HG03064 (cell line): ENCODE data around the gene PBX3.
"Not testable (repeated sequence)": the region's sequence is repeated elsewhere in the genome, so short reads cannot be mapped to it uniquely, and the experiment has no call there.

ENCODE experiments used
- ATAC-seq: cut with Tn5 transposase; IDR thresholded peaks from one replicate; pipeline ENCODE4 v1.9.1; 2021; ENCODE audit warnings: low read depth; ENCODE audit not compliant: unreplicated experiment

PBX3 gene

GRCh38 chr9:125774106-125774505, 26.9 kb downstream of the PBX3 start:
- no peak for ATAC-seq

- not testable (repeated sequence) for ATAC-seq
These were observed 29.6 kb downstream of the PBX3 start for GRCh38 chr9:125776789-125777188.

GRCh38 chr9:125778538-125779219, 31.5 kb downstream of the PBX3 start:
- ATAC-seq = not testable (repeated sequence)

GRCh38 chr9:125779220-125779565, 32.0 kb downstream of the PBX3 start:
- not testable (repeated sequence) for ATAC-seq

- no peak for ATAC-seq
These were observed 35.5 kb downstream of the PBX3 start for GRCh38 chr9:125782718-125783117.

GRCh38 chr9:125784286-125785049, 37.3 kb downstream of the PBX3 start:
- ATAC-seq = no peak

- ATAC-seq = no peak
These were observed 38.1 kb downstream of the PBX3 start for GRCh38 chr9:125785248-125785751.

- ATAC-seq = no peak
These were observed 40.5 kb downstream of the PBX3 start for GRCh38 chr9:125787715-125788114.

- ATAC-seq = no peak
These were observed 42.0 kb downstream of the PBX3 start for GRCh38 chr9:125789196-125789595.

- no peak for ATAC-seq
These were observed 47.5 kb downstream of the PBX3 start for GRCh38 chr9:125794708-125795107.

GRCh38 chr9:125795970-125796596, 48.9 kb downstream of the PBX3 start:
- ATAC-seq = no peak

GRCh38 chr9:125797930-125798329, 50.8 kb downstream of the PBX3 start:
- no peak for ATAC-seq

GRCh38 chr9:125803526-125803925, 56.4 kb downstream of the PBX3 start:
- ATAC-seq = no peak

- ATAC-seq = no peak
These were observed 57.9 kb downstream of the PBX3 start for GRCh38 chr9:125805057-125805456.

GRCh38 chr9:125805586-125805985, 58.4 kb downstream of the PBX3 start:
- no peak for ATAC-seq

GRCh38 chr9:125807079-125807478, 59.9 kb downstream of the PBX3 start:
- ATAC-seq = no peak

- ATAC-seq = no peak
These were observed 63.0 kb downstream of the PBX3 start for GRCh38 chr9:125810161-125810560.

- no peak for ATAC-seq
These were observed 63.8 kb downstream of the PBX3 start for GRCh38 chr9:125811002-125811401.

GRCh38 chr9:125812403-125812802, 65.2 kb downstream of the PBX3 start:
- no peak for ATAC-seq

- ATAC-seq = no peak
These were observed 68.4 kb downstream of the PBX3 start for GRCh38 chr9:125815568-125815967.

GRCh38 chr9:125816321-125816720, 69.1 kb downstream of the PBX3 start:
- no peak for ATAC-seq
